H9 (cell line): ENCODE measurements around the gene TSPAN4. TPM values are rescaled to one million over a fixed set of nuclear protein-coding genes. Genes with fewer than 3 reads are reported as not detected.

ENCODE experiments used
- DNase-seq: peaks from one replicate; pipeline ENCODE4 v3.0.0-alpha.2; 2017
- H2AFZ ChIP-seq: one replicate; pipeline ENCODE4 v1.6.1; 2013; ENCODE audit warnings: mild to moderate bottlenecking, low read length, control low read depth, moderate library complexity
- H2AK5ac ChIP-seq: 2 replicates; pipeline ENCODE4 v1.6.1; 2013; ENCODE audit warnings: low read length, control low read depth, mixed read lengths; ENCODE audit not compliant: insufficient read length
- H2BK120ac ChIP-seq: one replicate; pipeline ENCODE4 v1.6.1; 2013; ENCODE audit warnings: low read depth, mild to moderate bottlenecking, low read length, control low read depth, inconsistent platforms; ENCODE audit not compliant: poor library complexity, severe bottlenecking
- H2BK12ac ChIP-seq: 2 replicates; pipeline ENCODE4 v1.6.1; 2013; ENCODE audit warnings: low read length, control low read depth, mixed read lengths, low read depth; ENCODE audit not compliant: insufficient read length
- H2BK15ac ChIP-seq: 2 replicates; pipeline ENCODE4 v1.6.1; 2013; ENCODE audit warnings: low read depth, low read length, control low read depth
- H2BK20ac ChIP-seq: one replicate; pipeline ENCODE4 v1.6.1; 2013; ENCODE audit warnings: low read depth, mild to moderate bottlenecking, low read length, control low read depth, inconsistent platforms; ENCODE audit not compliant: poor library complexity, severe bottlenecking
- H2BK5ac ChIP-seq: 2 replicates; pipeline ENCODE4 v1.6.1; 2013; ENCODE audit warnings: low read length, control low read depth, mixed read lengths; ENCODE audit not compliant: insufficient read length
- H3K14ac ChIP-seq: 2 replicates; pipeline ENCODE4 v1.6.1; 2013; ENCODE audit warnings: low read length, control low read depth; ENCODE audit not compliant: insufficient read depth
- H3K18ac ChIP-seq: 2 replicates; pipeline ENCODE4 v1.6.1; 2013; ENCODE audit warnings: low read depth, mild to moderate bottlenecking, mixed read lengths, low read length, control low read depth; ENCODE audit not compliant: insufficient read length
- H3K23ac ChIP-seq: 2 replicates; pipeline ENCODE4 v1.6.1; 2013; ENCODE audit warnings: low read length, control low read depth, mixed read lengths, low read depth; ENCODE audit not compliant: insufficient read length
- H3K23me2 ChIP-seq: 2 replicates; pipeline ENCODE4 v1.6.1; 2013; ENCODE audit warnings: low read depth, mild to moderate bottlenecking, mixed read lengths, low read length, control low read depth; ENCODE audit not compliant: insufficient read length, poor library complexity, severe bottlenecking
- H3K27ac ChIP-seq: 2 replicates; pipeline ENCODE4 v1.5.1; 2013; ENCODE audit warnings: low read length, control low read depth, mixed read lengths, low read depth; ENCODE audit not compliant: insufficient read length
- H3K27me3 ChIP-seq: 2 replicates; pipeline ENCODE4 v1.6.1; 2013; ENCODE audit warnings: low read length, control low read depth, inconsistent platforms; ENCODE audit not compliant: insufficient read depth
- H3K4ac ChIP-seq: 2 replicates; pipeline ENCODE4 v1.6.1; 2013; ENCODE audit warnings: low read depth, mild to moderate bottlenecking, control low read depth, inconsistent platforms, low read length, moderate library complexity
- H3K4me1 ChIP-seq: 2 replicates; pipeline ENCODE4 v1.6.1; 2013; ENCODE audit warnings: low read length, control low read depth, inconsistent platforms; ENCODE audit not compliant: insufficient read depth
- H3K4me2 ChIP-seq: 2 replicates; pipeline ENCODE4 v1.6.1; 2013; ENCODE audit warnings: low read length, control low read depth, mixed read lengths; ENCODE audit not compliant: insufficient read length, insufficient read depth
- H3K56ac ChIP-seq: 2 replicates; pipeline ENCODE4 v1.6.1; 2013; ENCODE audit warnings: low read depth, mild to moderate bottlenecking, mixed read lengths, low read length, control low read depth; ENCODE audit not compliant: insufficient read length
- H3K79me1 ChIP-seq: 2 replicates; pipeline ENCODE4 v1.6.1; 2013; ENCODE audit warnings: low read depth, mild to moderate bottlenecking, moderate library complexity, low read length, control low read depth, inconsistent platforms; ENCODE audit not compliant: insufficient read depth, poor library complexity, severe bottlenecking
- H3K79me2 ChIP-seq: 2 replicates; pipeline ENCODE4 v1.6.1; 2013; ENCODE audit warnings: low read length, control low read depth, inconsistent platforms; ENCODE audit not compliant: insufficient read depth
- H3K9ac ChIP-seq: 2 replicates; pipeline ENCODE4 v1.6.1; 2013; ENCODE audit warnings: low read length, control low read depth, mixed read lengths; ENCODE audit not compliant: insufficient read length; ENCODE audit errors: extremely low read depth
- H3K9me3 ChIP-seq: one replicate; pipeline ENCODE4 v1.6.1; 2013; ENCODE audit warnings: low read depth, low read length, inconsistent platforms; ENCODE audit not compliant: control insufficient read depth
- H3T11ph ChIP-seq: one replicate; pipeline ENCODE4 v1.6.1; 2013; ENCODE audit warnings: mild to moderate bottlenecking, low read length, control low read depth, inconsistent platforms
- H4K20me1 ChIP-seq: one replicate; pipeline ENCODE4 v1.6.1; 2013; ENCODE audit not compliant: control insufficient read depth, insufficient read length, insufficient read depth
- H4K5ac ChIP-seq: 2 replicates; pipeline ENCODE4 v1.6.1; 2013; ENCODE audit warnings: low read depth, mild to moderate bottlenecking, mixed read lengths, low read length, control low read depth; ENCODE audit not compliant: insufficient read length
- H4K8ac ChIP-seq: replicated peaks from 2 replicates; pipeline ENCODE4 v1.6.1; 2013; ENCODE audit warnings: low read length, control low read depth, mixed read lengths, low read depth; ENCODE audit not compliant: insufficient read length
- H4K91ac ChIP-seq: 2 replicates; pipeline ENCODE4 v1.6.1; 2013; ENCODE audit warnings: low read depth, mild to moderate bottlenecking, moderate library complexity, mixed read lengths, low read length, control low read depth; ENCODE audit not compliant: insufficient read length
- H3K27ac Mint-ChIP-seq, 3 experiments: 2 replicates in 2 of 3; 3 replicates in 1 of 3; pipeline ENCODE4 v1.8.0; 2020 to 2021; ENCODE audit warnings: mixed read lengths in 3 of 3, mild to moderate bottlenecking in 1 of 3, moderate library complexity in 1 of 3
- H3K27me3 Mint-ChIP-seq: 2 replicates; pipeline ENCODE4 v1.8.0; 2021; ENCODE audit warnings: low read depth, mild to moderate bottlenecking, moderate library complexity, mixed read lengths
- H3K36me3 Mint-ChIP-seq, 3 experiments: 2 replicates in 2 of 3; 3 replicates in 1 of 3; pipeline ENCODE4 v1.8.0; 2020 to 2021; ENCODE audit warnings: low read depth in 3 of 3, mixed read lengths in 3 of 3; ENCODE audit not compliant: insufficient read depth in 1 of 3
- H3K4me1 Mint-ChIP-seq, 2 experiments: 2 replicates each; pipeline ENCODE4 v1.8.0; 2020; ENCODE audit warnings: mixed read lengths in 2 of 2
- H3K4me3 Mint-ChIP-seq, 2 experiments: 2 replicates in 1 of 2; 3 replicates in 1 of 2; pipeline ENCODE4 v1.8.0; 2020 to 2021; ENCODE audit warnings: mild to moderate bottlenecking in 2 of 2, mixed read lengths in 2 of 2, moderate library complexity in 1 of 2
- H3K9me3 Mint-ChIP-seq, 2 experiments: 2 replicates in 1 of 2; 3 replicates in 1 of 2; pipeline ENCODE4 v1.8.0; 2020; ENCODE audit warnings: mild to moderate bottlenecking in 2 of 2, mixed read lengths in 2 of 2, moderate library complexity in 1 of 2
- CTCF ChIP-seq: fragments of 200-600 bp; sonication (generic); conservative IDR thresholded peaks from 3 replicates; pipeline ENCODE4 v1.8.0; 2021; ENCODE audit warnings: antibody characterized with exemption, mild to moderate bottlenecking
- WGBS: extraction: QIAGEN DNeasy Blood & Tissue Kit; methylation state at CpG from one replicate; pipeline ENCODE4 v1.1.7; 2013; ENCODE audit warnings: missing lambda C conversion rate, low lambda C conversion rate, mixed read lengths; ENCODE audit not compliant: insufficient read length; ENCODE audit errors: extremely low coverage; 5-methylcytosine and 5-hydroxymethylcytosine counted together
- total RNA-seq: library from RNA; stranded (reverse); gene quantifications from 2 replicates; pipeline ENCODE4 v1.2.1, GENCODE V29; 2021

TSPAN4 gene
- total RNA-seq, 1 experiment from 2014 or later, result 64.6 TPM

- TF ChIP-seq CTCF, result peak; percentile 78
- peak within 1 kb of the TSS; percentile 75 to 87 for H3K4me3 Mint-ChIP-seq
- Histone ChIP-seq H3K56ac (no peak within 1 kb of the TSS), H3K18ac (peak within 1 kb of the TSS; percentile 28), H3K9ac (peak within 1 kb of the TSS; percentile 36), H2BK20ac (no peak within 1 kb of the TSS), H3K79me1 (no peaks in the 10 kb centered on the region), H3T11ph (no peak within 1 kb of the TSS), H2BK5ac (no peak within 1 kb of the TSS), H3K79me2 (no peaks in the 10 kb centered on the region), H2BK15ac (no peak within 1 kb of the TSS), H3K4me2 (peak within 1 kb of the TSS; percentile 72), H3K27me3 (no peaks in the 10 kb centered on the region), H4K8ac (no peak within 1 kb of the TSS), H3K9me3 (no peaks in the 10 kb centered on the region), H3K27ac (no peak within 1 kb of the TSS), H2BK120ac (no peak within 1 kb of the TSS), H3K23ac (no peak within 1 kb of the TSS), H4K5ac (no peak within 1 kb of the TSS), H2AK5ac (no peak within 1 kb of the TSS), H2AFZ (no peak within 1 kb of the TSS), H3K4me1 (no peaks in the 10 kb centered on the region; the same call in 1 of the 2 replicates), H3K23me2 (peaks cover 9% of the 10 kb centered on the region), H4K20me1 (peaks cover 2% of the 10 kb centered on the region), H4K91ac (no peak within 1 kb of the TSS), H3K4ac (no peak within 1 kb of the TSS), H3K14ac (peak within 1 kb of the TSS; percentile 37; the same call in 1 of the 2 replicates), H2BK12ac (no peak within 1 kb of the TSS)
- H3K27me3 Mint-ChIP-seq, result no peaks in the 10 kb centered on the region
- H3K4me1 Mint-ChIP-seq, result peaks cover 8 to 18% of the 10 kb centered on the region in 2 experiments
- H3K36me3 Mint-ChIP-seq, result peaks cover 0 to 15% (median 11%) of the 10 kb centered on the region in 3 experiments; a peak in 4 of 7 replicates
- H3K27ac Mint-ChIP-seq, result peak within 1 kb of the TSS in 1 of 3 experiments; percentile 89; a peak in 2 of 7 replicates
- no peaks in the 10 kb centered on the region for H3K9me3 Mint-ChIP-seq
- no CpG with 5 or more reads among the region's 69 CpGs for WGBS
- peak; percentile 80 for DNase-seq
Observed at GRCh38 chr11:798093-798713, 44.4 kb upstream of the TSPAN4 start, which contains the start of gene SLC25A22. SLC25A22 (minus strand) TSS chr11:798281; CDS start chr11:795006, 3,275 bp downstream.
